GM21576 (cell line): Measurements from ENCODE around the gene CSNK1D.
"Not testable (repeated sequence)": the region's sequence is repeated elsewhere in the genome, so short reads cannot be mapped to it uniquely, and the experiment has no call there.

Experiments used
- ATAC-seq: cut with Tn5 transposase; IDR thresholded peaks from one replicate; pipeline ENCODE4 v1.9.1; 2021; ENCODE audit warnings: mild to moderate bottlenecking, moderate library complexity; ENCODE audit not compliant: unreplicated experiment

CSNK1D gene

GRCh38 chr17:82275326-82275725, 1.8 kb upstream of the CSNK1D start:
- no peak for ATAC-seq

GRCh38 chr17:82274134-82275020, 877 bp upstream of the CSNK1D start:
- no peak for ATAC-seq

- peak; percentile 15 for ATAC-seq
Observed at GRCh38 chr17:82272495-82273326, 789 bp downstream of the CSNK1D start.

GRCh38 chr17:82271401-82271800, 2.1 kb downstream of the CSNK1D start:
- no peak for ATAC-seq

DNA sequence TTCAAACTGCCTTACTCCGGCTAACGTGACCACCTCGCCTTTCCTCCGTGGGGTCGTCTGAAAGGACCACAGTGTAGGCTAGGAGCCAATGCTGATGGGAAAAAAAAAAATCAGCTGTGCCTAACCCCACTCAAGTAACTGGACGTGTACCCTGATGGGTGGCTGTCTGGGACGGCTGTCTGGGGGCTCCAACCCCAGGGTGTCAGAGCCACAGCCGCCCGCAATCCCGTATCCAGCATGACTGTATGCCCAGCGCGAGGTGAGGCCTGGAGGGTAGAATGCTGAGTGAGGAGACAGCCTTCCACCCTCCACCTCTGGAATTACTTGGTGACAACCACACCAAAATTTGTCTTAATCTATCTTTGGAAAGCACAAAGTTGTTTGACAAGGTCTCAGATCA, 2.8 kb downstream of the CSNK1D start:
- no peak for ATAC-seq

GRCh38 chr17:82269882-82270500, 3.5 kb downstream of the CSNK1D start:
- ATAC-seq: no peak

- ATAC-seq: no peak
Observed at GRCh38 chr17:82269138-82269881, 4.2 kb downstream of the CSNK1D start.

DNA sequence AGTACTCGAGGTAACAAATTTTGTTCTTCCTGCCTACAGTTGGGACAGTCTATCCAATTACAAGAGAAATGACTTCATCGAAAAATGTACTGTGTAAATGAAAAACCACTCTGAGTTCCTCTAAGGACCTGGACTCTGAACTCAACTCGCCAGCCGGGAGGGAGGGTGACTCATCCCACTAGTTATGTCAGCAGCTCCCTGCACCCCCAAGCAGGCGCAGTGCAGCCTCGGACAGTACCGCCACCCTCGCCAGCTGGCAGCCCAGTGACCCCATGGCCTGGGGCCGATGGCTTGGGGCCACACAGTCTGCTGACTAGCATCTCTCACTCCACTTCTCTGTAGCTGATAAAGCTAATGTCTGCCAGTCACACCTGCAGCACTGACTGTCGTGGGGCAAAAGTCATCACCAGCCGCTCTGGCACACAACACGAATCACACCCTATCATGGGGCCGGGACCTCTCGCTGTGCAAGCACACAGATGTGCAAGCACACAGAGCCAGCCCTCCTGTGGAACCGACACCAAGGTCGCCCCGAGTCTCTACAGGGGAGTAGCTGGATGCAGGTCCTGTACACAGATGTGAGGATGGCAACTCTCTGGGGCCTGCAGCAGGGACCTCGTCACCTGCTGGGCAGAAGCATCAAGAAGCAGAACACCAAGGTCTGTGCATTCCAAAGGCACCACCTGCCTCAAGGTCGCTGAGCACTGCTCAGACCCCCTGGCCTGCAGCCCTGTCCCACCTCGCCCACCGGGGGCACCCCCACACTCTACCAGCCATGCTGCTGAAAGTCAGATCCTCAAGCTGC, 5.7 kb downstream of the CSNK1D start:
- no peak for ATAC-seq

GRCh38 chr17:82266142-82266541, 7.4 kb downstream of the CSNK1D start:
- ATAC-seq: no peak

- ATAC-seq: no peak
Observed at GRCh38 chr17:82263641-82264040, 9.9 kb downstream of the CSNK1D start.

- no peak for ATAC-seq
Observed at GRCh38 chr17:82262344-82262743, 11.2 kb downstream of the CSNK1D start.

- not testable (repeated sequence) for ATAC-seq
Observed at GRCh38 chr17:82259972-82260961, 13.2 kb downstream of the CSNK1D start.

DNA sequence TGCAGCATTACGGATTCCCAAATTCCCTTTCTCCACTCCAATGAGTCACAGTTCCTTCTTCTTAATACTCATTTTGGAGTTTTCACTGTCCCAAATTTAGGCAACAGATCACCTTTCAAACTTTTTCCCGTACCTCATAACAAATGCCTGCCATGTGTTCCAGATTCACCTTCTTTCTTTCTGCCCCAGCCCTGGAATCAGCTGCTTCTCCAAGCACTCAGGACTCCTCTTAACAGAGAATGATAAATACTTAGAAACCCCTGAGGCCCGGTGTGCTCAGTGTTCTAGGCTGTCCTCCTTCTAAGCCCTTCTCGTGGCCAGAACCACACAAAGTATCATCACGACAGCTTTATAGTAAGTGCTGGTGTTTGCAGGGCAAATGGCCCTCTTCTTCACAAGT, 14.9 kb downstream of the CSNK1D start:
- ATAC-seq: no peak

- no peak for ATAC-seq
Observed at GRCh38 chr17:82257473-82257872, 16.0 kb downstream of the CSNK1D start.

DNA sequence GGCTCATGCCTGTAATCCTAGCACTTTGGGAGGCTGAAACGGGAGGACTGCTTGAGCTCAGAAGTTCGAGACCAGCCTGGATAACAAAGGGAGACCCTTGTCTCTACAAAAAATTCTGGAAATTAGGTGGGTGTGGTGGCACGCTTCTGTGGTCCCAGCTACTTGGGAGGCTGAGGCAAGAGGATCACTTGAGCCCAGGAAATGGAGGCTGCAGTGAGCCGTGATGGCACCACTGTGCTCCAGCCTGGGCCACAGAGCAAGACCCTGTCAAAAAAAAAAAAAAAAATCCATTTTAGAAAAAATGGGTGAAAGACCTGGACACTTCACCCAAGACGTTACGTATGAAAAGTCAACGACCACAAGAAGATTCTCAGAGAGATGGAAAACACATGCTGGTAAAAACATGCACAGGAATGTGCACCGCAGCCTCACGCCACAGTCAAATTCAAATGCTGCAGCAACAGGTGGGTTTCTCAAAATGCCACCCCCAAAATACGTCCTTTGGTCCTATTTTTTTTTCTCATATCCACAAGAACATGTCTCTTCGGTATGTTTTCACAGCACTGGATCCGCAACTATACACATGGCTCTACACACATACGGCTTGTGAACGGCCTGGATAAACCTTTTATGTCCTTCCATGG, 17.1 kb downstream of the CSNK1D start:
- ATAC-seq: no peak

- ATAC-seq: no peak
Observed at GRCh38 chr17:82255402-82255972, 18.0 kb downstream of the CSNK1D start.

DNA sequence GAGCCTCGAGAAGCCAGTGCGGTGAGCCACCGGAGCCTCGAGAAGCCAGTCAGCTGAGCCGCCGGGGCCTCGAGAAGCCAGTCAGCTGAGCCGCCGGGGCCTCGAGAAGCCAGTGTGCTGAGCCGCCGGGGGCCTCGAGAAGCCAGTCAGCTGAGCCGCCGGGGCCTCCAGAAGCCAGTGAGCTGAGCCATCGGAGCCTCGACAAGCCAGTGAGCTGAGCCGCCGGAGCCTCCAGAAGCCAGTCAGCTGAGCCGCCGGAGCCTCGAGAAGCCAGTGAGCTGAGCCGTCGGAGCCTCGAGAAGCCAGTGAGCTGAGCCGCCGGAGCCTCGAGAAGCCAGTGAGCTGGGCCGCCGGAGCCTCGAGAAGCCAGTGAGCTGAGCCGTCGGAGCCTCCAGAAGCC, 18.8 kb downstream of the CSNK1D start:
- not testable (repeated sequence) for ATAC-seq

- not testable (repeated sequence) for ATAC-seq
Observed at GRCh38 chr17:82254096-82254495, 19.4 kb downstream of the CSNK1D start.
